Left ventricle myocardium inferior (tissue), 1 donor: Measurements from ENCODE around the gene TFPT. TPM values are rescaled to one million over a fixed set of nuclear protein-coding genes. Genes with fewer than 3 reads are reported as not detected.
A peak's percentile ranks its signal among the peaks of the same experiment; 100 is the strongest.
"Not testable (repeated sequence)": the region's sequence is repeated elsewhere in the genome, so short reads cannot be mapped to it uniquely, and the experiment has no call there.

Source experiments
- DNase-seq: peaks from one replicate; pipeline ENCODE4 v3.0.0-alpha.2; 2020
- H3K27ac ChIP-seq: fragments of 200-600 bp; replicated peaks from 2 replicates; pipeline ENCODE4 v1.8.0; 2021
- H3K27me3 ChIP-seq: fragments of 200-600 bp; 2 replicates; pipeline ENCODE4 v1.8.0; 2021; ENCODE audit warnings: low read depth
- H3K36me3 ChIP-seq: fragments of 200-600 bp; 2 replicates; pipeline ENCODE4 v1.8.0; 2021
- H3K4me1 ChIP-seq: fragments of 200-600 bp; 2 replicates; pipeline ENCODE4 v1.8.0; 2021
- H3K4me3 ChIP-seq: fragments of 200-600 bp; 2 replicates; pipeline ENCODE4 v1.8.0; 2021; ENCODE audit warnings: mild to moderate bottlenecking, moderate library complexity
- H3K9me3 ChIP-seq: fragments of 200-600 bp; replicated peaks from 2 replicates; pipeline ENCODE4 v1.8.0; 2021
- CTCF ChIP-seq: fragments of 200-600 bp; IDR thresholded peaks from 2 replicates; pipeline ENCODE4 v1.8.0; 2021; ENCODE audit warnings: antibody characterized with exemption, mild to moderate bottlenecking, borderline replicate concordance
- intact Hi-C: fragments of 100-400 bp; cut with micrococcal nuclease; formaldehyde crosslinking; loops from one replicate; pipeline ENCODE4 v1.11.0; 2022
- total RNA-seq: library from RNA; stranded (reverse); fragmentation: NEBNext Ultra II Directional; extraction: Animal tissue kit (Norgen Biotek cat#: 25700); gene quantifications from one replicate; pipeline ENCODE4 v1.2.1, GENCODE V29; 2021
- donor health status: DM: no; HTN: yes; CAD: no; lungs with severe emphysema.

The TFPT gene
- total RNA-seq, 1 donor from 2014 or later: 14.5 TPM

GRCh38 chr19:54100561-54100960 lies 14.9 kb downstream of the TFPT start, which contains the start of gene OSCAR:
TSS of gene OSCAR (minus strand) at chr19:54100803. CDS start at chr19:54100792, 11 bp downstream.
- no peak within 1 kb of the TSS for H3K27ac ChIP-seq
- no peak for DNase-seq
- no peak for TF ChIP-seq CTCF
- intact Hi-C loops: no loop called here
- peaks cover 9% of the 10 kb centered on the region for H3K36me3 ChIP-seq
- no peaks in the 10 kb centered on the region for H3K9me3 ChIP-seq
- H3K27me3 ChIP-seq: peaks cover 32% of the 10 kb centered on the region
- peaks cover 32% of the 10 kb centered on the region for H3K4me1 ChIP-seq
- H3K4me3 ChIP-seq: no peak within 1 kb of the TSS

- Histone ChIP-seq H3K27me3 (peaks cover 39% of the 10 kb centered on the region), H3K4me1 (peaks cover 33% of the 10 kb centered on the region)
- intact Hi-C loops, H3K27ac ChIP-seq, DNase-seq, H3K4me3 ChIP-seq, H3K36me3 ChIP-seq, H3K9me3 ChIP-seq: not testable (repeated sequence)
Observed at GRCh38 chr19:54099903-54100255, 15.6 kb downstream of the TFPT start.

- DNase-seq: no peak
- intact Hi-C loops: no loop called here
- Histone ChIP-seq H3K27ac (no peak overlapping the region), H3K9me3 (no peaks in the 10 kb centered on the region), H3K27me3 (peaks cover 44% of the 10 kb centered on the region), H3K4me1 (peaks cover 29% of the 10 kb centered on the region), H3K36me3 (no peaks in the 10 kb centered on the region), H3K4me3 (no peak overlapping the region)
- no peak for TF ChIP-seq CTCF
Observed at GRCh38 chr19:54099190-54099902, 16.1 kb downstream of the TFPT start.

- Histone ChIP-seq H3K27me3 (peaks cover 66% of the 10 kb centered on the region), H3K4me3 (peak overlapping the region; percentile 25)
- no peak for DNase-seq
Observed at GRCh38 chr19:54096617-54097106, 18.8 kb downstream of the TFPT start.

GRCh38 chr19:54095859-54096616 lies 19.4 kb downstream of the TFPT start:
- intact Hi-C loops, H3K27ac ChIP-seq, H3K9me3 ChIP-seq, H3K36me3 ChIP-seq, H3K4me1 ChIP-seq: not testable (repeated sequence)
- peak overlapping the region; percentile 50 for H3K4me3 ChIP-seq
- peaks cover 70% of the 10 kb centered on the region for H3K27me3 ChIP-seq
- peak; percentile 52 for DNase-seq

More at GRCh38 chr19:54096617-54097106, 18.8 kb downstream of the TFPT start:
- TF ChIP-seq CTCF: no peak
- intact Hi-C loops: no loop called here
- no peaks in the 10 kb centered on the region for H3K36me3 ChIP-seq
- no peaks in the 10 kb centered on the region for H3K9me3 ChIP-seq
- no peak overlapping the region for H3K27ac ChIP-seq
- H3K4me1 ChIP-seq: peaks cover 6% of the 10 kb centered on the region

GRCh38 chr19:54095136-54095858 lies 20.2 kb downstream of the TFPT start:
- H3K4me3 ChIP-seq: peak overlapping the region; percentile 50
- peaks cover 75% of the 10 kb centered on the region for H3K27me3 ChIP-seq
- H3K36me3 ChIP-seq: no peaks in the 10 kb centered on the region
- H3K9me3 ChIP-seq: no peaks in the 10 kb centered on the region
- intact Hi-C loops: no loop called here
- DNase-seq: no peak
- H3K4me1 ChIP-seq: peaks cover 6% of the 10 kb centered on the region
- no peak for TF ChIP-seq CTCF
- H3K27ac ChIP-seq: no peak overlapping the region
